Lung (tissue), 12 donors: Measurements from ENCODE around the gene COA6. TPM values are rescaled to one million over a fixed set of nuclear protein-coding genes. Genes with fewer than 3 reads are reported as not detected.

Source experiments
- ATAC-seq: fragments of 200-7000 bp; cut with Tn5 transposase; one replicate; pipeline ENCODE4 v1.9.1; 2020; ENCODE audit warnings: moderate number of reproducible peaks; ENCODE audit not compliant: insufficient read depth, low FRiP score
- DNase-seq, 3 donors: peaks; one replicate each; pipeline ENCODE4 v3.0.0-alpha.2; 2013 to 2017
- H3K27ac ChIP-seq, 2 donors: one replicate each; pipeline ENCODE4 v1.5.1; 2013; ENCODE audit warnings: mild to moderate bottlenecking in 2 of 2, moderate library complexity in 2 of 2, control low read depth in 1 of 2, inconsistent platforms in 1 of 2, low read depth in 1 of 2, low read length in 1 of 2
- H3K27me3 ChIP-seq, 3 donors: one replicate each; pipeline ENCODE4 v1.5.1; 2013; ENCODE audit warnings: low read length in 2 of 3; ENCODE audit not compliant: control insufficient read depth in 3 of 3, insufficient read depth in 3 of 3
- H3K36me3 ChIP-seq, 4 donors: one replicate each; pipeline ENCODE4 v1.5.1; 2013; ENCODE audit warnings: low read length in 4 of 4, mild to moderate bottlenecking in 1 of 4, moderate library complexity in 1 of 4; ENCODE audit not compliant: control insufficient read depth in 4 of 4, insufficient read depth in 4 of 4
- H3K4me1 ChIP-seq, 5 donors: one replicate each; pipeline ENCODE4 v1.5.1; 2013; ENCODE audit warnings: low read length in 5 of 5, mild to moderate bottlenecking in 2 of 5, moderate library complexity in 1 of 5; ENCODE audit not compliant: control insufficient read depth in 5 of 5, insufficient read depth in 5 of 5
- H3K4me3 ChIP-seq: one replicate; pipeline ENCODE4 v1.5.1; 2013; ENCODE audit warnings: mild to moderate bottlenecking, control low read depth, moderate library complexity
- H3K9ac ChIP-seq, 2 donors: one replicate each; pipeline ENCODE4 v1.5.1; 2013; ENCODE audit warnings: low read length in 2 of 2, control low read depth in 1 of 2; ENCODE audit not compliant: insufficient read depth in 1 of 2
- H3K9me3 ChIP-seq, 4 donors: one replicate each; pipeline ENCODE4 v1.5.1; 2013; ENCODE audit warnings: low read length in 3 of 4, mild to moderate bottlenecking in 1 of 4, moderate library complexity in 1 of 4; ENCODE audit not compliant: control insufficient read depth in 4 of 4, insufficient read depth in 3 of 4
- WGBS, 2 donors: extraction: QIAGEN DNeasy Blood & Tissue Kit; methylation state at CpG; one replicate each; pipeline ENCODE4 v1.1.7; 2013; 5-methylcytosine and 5-hydroxymethylcytosine counted together
- polyA plus RNA-seq, 2 donors: library from polyadenylated mRNA; stranded (reverse); fragments of 200-250 nt; gene quantifications; one replicate each; pipeline ENCODE4 v1.2.1, GENCODE V29; 2013
- total RNA-seq, 2 donors: library from RNA; depleted of rRNA in 1 of 2; stranded (reverse); fragments of >200 nt in 1 of 2; gene quantifications; one replicate each; pipeline ENCODE4 v1.2.1, GENCODE V29; 2014 to 2021
- TF ChIP-seq, protein P1 (sequence below): IDR thresholded peaks from 2 replicates; pipeline ENCODE4 v1.5.1; 2012; ENCODE audit warnings: mild to moderate bottlenecking; ENCODE audit errors: control extremely low read depth, extremely low read depth
- donor health status: control.
- donor health status: control.
- donor health status: Bipolar disorder and iron deficiency.
- donor health status: healthy.
- donor health status: DM: yes; HTN: yes; CAD: no.

COA6 gene
- total and polyA plus RNA-seq, 4 donors, result 12.9 to 67.5 (median 40.3) TPM

DNA sequence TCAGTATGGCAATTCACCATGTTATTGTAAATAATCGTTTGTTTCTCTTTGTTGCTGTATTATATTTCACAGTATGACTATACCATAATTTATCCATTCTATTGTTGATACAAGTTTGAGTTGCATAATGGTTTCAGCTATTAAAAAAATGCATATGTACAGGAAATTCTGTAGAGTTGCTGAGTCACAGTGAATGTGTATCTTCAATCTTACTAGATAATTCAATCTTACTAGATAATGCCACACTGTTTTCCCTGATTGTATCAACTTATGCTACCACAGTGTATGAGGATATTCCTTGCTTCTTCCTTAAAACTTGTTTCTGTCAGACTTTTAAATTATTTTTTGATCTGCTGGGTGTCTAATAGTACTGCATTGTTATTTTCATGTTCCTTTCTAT is 3.5 kb upstream of the COA6 start:
- H3K4me1 ChIP-seq, result peaks cover 0 to 17% (median 6%) of the 10 kb centered on the region in 5 donors
- no peak for ATAC-seq
- peaks cover 0 to 2% (median 0%) of the 10 kb centered on the region in 3 donors for H3K27me3 ChIP-seq
- H3K27ac ChIP-seq, result no peak overlapping the region
- no peak overlapping the region for H3K4me3 ChIP-seq
- 79 to 87% methylated on average over 1 of the region's 1 CpG for WGBS, 2 donors
- TF ChIP-seq, protein P1, sequence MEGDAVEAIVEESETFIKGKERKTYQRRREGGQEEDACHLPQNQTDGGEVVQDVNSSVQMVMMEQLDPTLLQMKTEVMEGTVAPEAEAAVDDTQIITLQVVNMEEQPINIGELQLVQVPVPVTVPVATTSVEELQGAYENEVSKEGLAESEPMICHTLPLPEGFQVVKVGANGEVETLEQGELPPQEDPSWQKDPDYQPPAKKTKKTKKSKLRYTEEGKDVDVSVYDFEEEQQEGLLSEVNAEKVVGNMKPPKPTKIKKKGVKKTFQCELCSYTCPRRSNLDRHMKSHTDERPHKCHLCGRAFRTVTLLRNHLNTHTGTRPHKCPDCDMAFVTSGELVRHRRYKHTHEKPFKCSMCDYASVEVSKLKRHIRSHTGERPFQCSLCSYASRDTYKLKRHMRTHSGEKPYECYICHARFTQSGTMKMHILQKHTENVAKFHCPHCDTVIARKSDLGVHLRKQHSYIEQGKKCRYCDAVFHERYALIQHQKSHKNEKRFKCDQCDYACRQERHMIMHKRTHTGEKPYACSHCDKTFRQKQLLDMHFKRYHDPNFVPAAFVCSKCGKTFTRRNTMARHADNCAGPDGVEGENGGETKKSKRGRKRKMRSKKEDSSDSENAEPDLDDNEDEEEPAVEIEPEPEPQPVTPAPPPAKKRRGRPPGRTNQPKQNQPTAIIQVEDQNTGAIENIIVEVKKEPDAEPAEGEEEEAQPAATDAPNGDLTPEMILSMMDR, result no peak
- peaks cover 0 to 4% (median 0%) of the 10 kb centered on the region in 4 donors for H3K36me3 ChIP-seq
- H3K9me3 ChIP-seq, result no peaks in the 10 kb centered on the region
- no peak overlapping the region for H3K9ac ChIP-seq
- no peak for DNase-seq

DNA sequence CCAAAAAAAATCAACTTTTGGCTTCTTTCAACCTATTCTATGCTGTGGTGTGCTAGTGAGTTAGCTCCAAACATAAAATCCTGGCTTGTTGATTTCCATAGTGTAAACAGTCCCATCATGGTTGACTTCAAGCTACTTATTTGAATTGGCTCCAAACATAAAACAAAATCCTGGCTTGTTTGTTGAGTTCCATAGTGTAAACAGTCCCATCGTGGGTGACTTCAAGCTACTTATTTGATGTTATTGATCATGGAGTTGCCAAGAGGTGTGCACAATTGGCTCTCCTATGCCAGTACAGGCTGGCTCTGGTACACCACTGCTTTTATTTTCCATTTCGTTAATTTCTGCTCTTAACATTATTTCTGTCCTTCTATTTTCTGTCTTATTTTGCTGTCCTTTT is 1.8 kb upstream of the COA6 start:
- ATAC-seq, result no peak
- Histone ChIP-seq H3K36me3 (peaks cover 0 to 7% (median 4%) of the 10 kb centered on the region in 4 donors), H3K27me3 (peaks cover 0 to 2% (median 0%) of the 10 kb centered on the region in 3 donors), H3K9ac (no peak overlapping the region), H3K4me3 (no peak overlapping the region), H3K4me1 (peaks cover 0 to 18% (median 7%) of the 10 kb centered on the region in 5 donors), H3K9me3 (no peaks in the 10 kb centered on the region), H3K27ac (no peak overlapping the region)
- DNase-seq, result no peak
- WGBS, 2 donors, result 62 to 77% methylated on average over 2 of the region's 2 CpGs
- TF ChIP-seq, protein P1, result no peak

DNA sequence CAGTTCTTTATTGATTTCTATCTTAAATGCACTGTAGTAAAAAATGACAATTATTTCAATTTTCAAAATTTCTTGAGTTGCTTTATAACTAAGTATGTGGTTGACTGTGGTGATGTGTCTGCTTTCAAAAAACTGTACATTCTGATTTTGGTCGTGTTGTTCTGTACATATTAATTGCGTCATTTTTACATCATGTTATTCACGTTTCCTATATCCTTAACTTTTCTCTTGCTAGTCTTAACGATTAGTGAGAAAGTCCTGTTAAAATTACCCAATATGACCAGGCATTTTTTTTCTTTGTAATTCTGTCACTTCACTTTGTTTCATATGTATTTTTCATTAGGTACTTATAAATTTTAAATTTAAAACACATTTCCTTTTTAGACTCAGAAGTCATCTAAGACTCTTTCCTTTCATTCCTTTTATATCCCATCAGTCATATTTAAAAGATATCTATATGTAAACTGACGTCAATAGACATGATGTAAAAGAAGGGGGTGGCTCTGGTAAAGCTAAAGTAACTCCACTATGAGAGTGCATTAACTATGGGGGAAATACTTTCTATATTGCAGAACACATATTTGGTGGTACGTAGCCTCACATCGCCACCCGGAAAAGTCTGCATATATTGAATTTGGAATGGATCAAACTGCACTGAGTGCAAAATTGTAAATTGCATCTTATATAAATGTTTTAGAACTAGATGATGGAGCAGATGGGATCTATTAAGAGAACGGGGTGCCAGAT is 1.1 kb upstream of the COA6 start:
- Histone ChIP-seq H3K4me1 (peaks cover 0 to 18% (median 7%) of the 10 kb centered on the region in 5 donors), H3K27ac (no peak overlapping the region), H3K9ac (peak overlapping the region in 1 of 2 donors; percentile 99), H3K27me3 (peaks cover 0 to 2% (median 0%) of the 10 kb centered on the region in 3 donors), H3K36me3 (peaks cover 0 to 11% (median 5%) of the 10 kb centered on the region in 4 donors), H3K4me3 (no peak overlapping the region), H3K9me3 (no peaks in the 10 kb centered on the region)
- DNase-seq, result peak in 2 of 3 donors; percentile 18 to 21
- TF ChIP-seq, protein P1, result no peak
- WGBS, 2 donors, result 41 to 48% methylated on average over 9 of the region's 9 CpGs
- no peak for ATAC-seq
